Fibroblast of villous mesenchyme (primary cell): ENCODE data around the gene NFATC2. TPM values are rescaled to one million over a fixed set of nuclear protein-coding genes. Genes with fewer than 3 reads are reported as not detected.

ENCODE experiments used
- DNase-seq: peaks from one replicate; pipeline ENCODE4 v3.0.0-alpha.2; 2010; ENCODE audit warnings: low read depth
- H3K4me3 ChIP-seq: 2 replicates; pipeline ENCODE4 v1.5.1; 2011; ENCODE audit warnings: low read depth, mild to moderate bottlenecking, low read length
- CTCF ChIP-seq: IDR thresholded peaks from 2 replicates; pipeline ENCODE4 v1.5.1; 2012; ENCODE audit warnings: low read depth, mild to moderate bottlenecking, low read length; ENCODE audit not compliant: insufficient read depth
- total RNA-seq: library from RNA; depleted of rRNA; stranded (reverse); fragments of >200 nt; gene quantifications from 2 replicates; pipeline ENCODE4 v1.2.3, GENCODE V29; 2012

NFATC2 gene
- total RNA-seq, 1 donor: under 0.01 TPM

DNA sequence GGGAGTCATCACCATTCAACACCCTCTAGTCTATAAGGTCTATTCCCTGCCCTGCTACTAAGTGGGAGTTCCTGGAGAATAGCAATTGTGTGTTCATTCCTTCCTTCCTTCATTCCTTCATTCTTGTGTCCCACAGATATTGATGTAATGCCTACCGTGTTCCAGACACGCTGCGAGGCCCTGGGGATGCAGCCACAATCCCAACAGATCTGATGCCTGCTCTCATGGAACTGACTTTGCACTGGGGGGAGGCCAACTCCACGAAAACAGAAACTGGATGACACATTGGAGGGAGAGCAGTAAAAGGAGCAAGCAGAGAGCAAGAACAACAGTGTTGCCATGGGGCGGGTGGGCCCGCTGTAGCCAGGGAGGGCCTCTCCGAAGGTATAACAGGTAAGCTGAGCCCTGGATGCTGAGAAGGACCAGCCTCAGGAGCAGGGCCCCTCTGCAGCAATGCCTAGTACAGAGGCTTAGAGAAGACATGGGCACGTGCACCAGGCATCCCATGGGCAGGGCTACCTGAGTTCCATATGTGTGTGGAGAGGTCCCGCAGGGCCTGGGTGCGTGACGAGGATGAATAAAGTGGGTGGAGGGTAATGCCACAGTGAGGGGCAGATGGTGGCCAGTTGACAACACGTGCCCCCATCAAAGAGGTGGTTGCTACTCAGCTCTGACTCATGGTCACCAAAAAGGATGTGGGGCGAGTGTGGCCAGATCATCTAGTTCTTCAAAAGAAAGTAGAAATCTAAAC is 173.9 kb downstream of the NFATC2 start:
- TF ChIP-seq CTCF: no peak
- H3K4me3 ChIP-seq: no peak overlapping the region
- DNase-seq: no peak

- no peak for TF ChIP-seq CTCF
- peak; percentile 100 for DNase-seq
- H3K4me3 ChIP-seq: no peak overlapping the region
These were observed 176.2 kb downstream of the NFATC2 start for GRCh38 chr20:51366155-51366886.

DNA sequence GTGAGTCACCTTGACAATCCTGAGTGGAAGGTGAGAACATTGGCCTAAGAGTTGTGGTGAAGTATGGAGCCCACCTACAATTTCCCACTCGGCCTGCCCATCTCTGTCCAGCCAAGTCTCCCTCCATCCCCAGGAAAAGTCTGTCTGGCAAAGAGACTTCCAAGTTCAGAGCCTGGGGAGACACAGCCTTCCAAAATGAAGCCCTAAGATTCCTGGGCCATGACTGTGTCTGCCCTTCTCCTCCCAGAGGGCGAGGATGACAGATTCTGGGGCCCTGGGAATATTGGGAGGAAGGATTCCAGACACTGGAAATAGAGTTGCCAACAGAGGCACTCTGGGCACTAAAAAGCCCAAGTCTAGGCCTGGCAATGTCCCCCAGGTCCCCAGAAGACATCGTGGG is 176.8 kb downstream of the NFATC2 start:
- peak; percentile 90 for DNase-seq
- no peak for TF ChIP-seq CTCF
- H3K4me3 ChIP-seq: no peak overlapping the region

GRCh38 chr20:51363813-51364212 is 178.7 kb downstream of the NFATC2 start:
- no peak for TF ChIP-seq CTCF
- no peak for DNase-seq
- H3K4me3 ChIP-seq: no peak overlapping the region

GRCh38 chr20:51363378-51363777 is 179.1 kb downstream of the NFATC2 start:
- no peak for TF ChIP-seq CTCF
- DNase-seq: no peak
- H3K4me3 ChIP-seq: no peak overlapping the region

DNA sequence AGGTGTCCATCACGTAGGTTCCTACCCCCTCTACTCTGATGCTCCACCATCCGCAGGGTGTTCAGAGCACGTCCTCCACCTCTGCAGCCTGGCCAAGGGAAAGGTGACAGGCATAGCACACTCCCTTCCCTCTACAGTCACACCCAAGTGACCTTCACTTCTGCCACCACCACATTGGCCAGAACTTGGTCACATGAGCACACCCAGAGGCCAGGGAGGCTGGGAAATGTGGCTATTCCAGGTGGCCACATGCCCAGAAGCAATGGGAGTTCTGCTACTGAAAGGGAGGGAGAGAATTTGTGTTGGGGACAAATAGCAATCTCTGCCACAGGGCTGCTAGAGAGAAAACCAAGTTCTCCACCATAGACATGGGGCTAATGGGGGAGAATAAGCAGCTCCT is 180.3 kb downstream of the NFATC2 start:
- no peak for DNase-seq
- no peak for TF ChIP-seq CTCF
- no peak overlapping the region for H3K4me3 ChIP-seq
